SK-N-MC (cell line): Measurements from ENCODE around the gene CYTH1.

Experiments
- EZH2 ChIP-seq: fragments of 200-600 bp; sonication (generic); IDR thresholded peaks from one replicate; pipeline ENCODE4 v1.6.1; 2017; ENCODE audit warnings: antibody characterized with exemption
- POLR2AphosphoS5 ChIP-seq: IDR thresholded peaks from 2 replicates; pipeline ENCODE4 v1.6.1; 2012; ENCODE audit warnings: mild to moderate bottlenecking, low read depth, low read length, borderline replicate concordance

DNA sequence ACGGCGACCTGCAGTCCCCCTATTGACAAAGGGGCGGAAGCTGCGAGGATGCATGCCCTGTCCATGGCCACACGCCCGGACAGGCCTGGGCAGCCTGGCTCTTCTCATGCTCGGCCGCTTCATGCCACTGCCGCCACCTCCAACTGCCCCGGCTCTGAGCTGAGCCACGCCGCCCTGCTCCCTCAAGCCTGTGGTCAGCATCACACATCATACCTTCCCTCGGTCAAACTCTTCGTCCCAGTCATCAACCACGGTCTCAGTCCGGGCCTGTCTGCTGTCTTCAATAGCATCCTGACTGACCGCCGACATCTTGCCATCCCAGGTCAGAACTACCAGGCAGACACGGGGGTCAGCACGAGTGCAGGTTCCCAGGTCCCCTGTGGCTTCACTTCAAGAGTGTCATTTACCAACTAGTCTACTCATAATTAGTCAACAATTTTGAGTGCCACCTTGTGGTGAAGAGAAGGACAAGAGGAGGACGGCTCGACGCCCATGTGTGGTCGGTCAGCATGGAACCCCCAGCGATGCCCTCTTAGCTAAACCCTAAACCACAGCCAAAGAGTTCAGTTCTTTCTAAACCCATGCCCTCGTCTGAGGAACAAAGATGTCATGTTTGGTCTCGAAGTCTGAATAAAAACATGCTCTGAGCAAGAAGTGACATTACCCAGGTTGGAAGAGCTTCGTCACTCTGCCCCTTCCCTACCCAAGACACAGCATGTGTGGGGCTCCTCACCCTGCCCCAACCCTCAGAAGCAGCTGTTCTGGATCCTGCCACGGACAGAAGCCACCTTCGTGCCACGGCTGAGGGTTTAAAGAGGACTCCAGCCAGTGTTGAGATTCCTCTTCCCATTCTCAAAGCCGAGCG is 16.9 kb upstream of the CYTH1 start:
- TF ChIP-seq EZH2: no peak
- TF ChIP-seq POLR2AphosphoS5: no peak
